SK-N-SH (cell line): Measurements from ENCODE around the gene MRPL36. TPM values are rescaled to one million over a fixed set of nuclear protein-coding genes. Genes with fewer than 3 reads are reported as not detected.

Experiments used
- CTCF ChIA-PET: fragments of 300-600, 350-600 bp; formaldehyde crosslinking; extraction: SDS; loops from one replicate; lab custom pipeline; 2021; lab: Yijun Ruan, JAX
- POLR2A ChIA-PET: fragments of 350-600 bp; sonication (Branson Sonifier 250); formaldehyde crosslinking; extraction: SDS; loops from one replicate; lab custom pipeline; 2020; ENCODE audit warnings: antibody characterized with exemption, inconsistent platforms; lab: Yijun Ruan, JAX
- DNase-seq: peaks from one replicate; pipeline ENCODE4 v3.0.0; 2012
- H2AFZ ChIP-seq: fragments of 200-600 bp; sonication (generic); 2 replicates; pipeline ENCODE4 v1.8.1; 2016; ENCODE audit warnings: antibody characterized with exemption, mild to moderate bottlenecking, low read depth
- H3F3A ChIP-seq: fragments of 200-600 bp; sonication (generic); replicated peaks from 2 replicates; pipeline ENCODE3; 2016; ENCODE audit warnings: antibody characterized with exemption, mild to moderate bottlenecking; ENCODE audit not compliant: insufficient read depth
- H3K27ac ChIP-seq, 2 experiments: fragments of 200-500 bp in 1 of 2; fragments of 200-600 bp in 1 of 2; sonication (Bioruptor generic) in 1 of 2; sonication (generic), shearing (Covaris generic) in 1 of 2; 2 replicates each; pipeline versions ENCODE4 v1.5.1 to v1.6.1; 2014 to 2016; ENCODE audit warnings: low read depth in 2 of 2, inconsistent platforms in 1 of 2, low read length in 1 of 2, mild to moderate bottlenecking in 1 of 2, mixed read lengths in 1 of 2
- H3K27me3 ChIP-seq: fragments of 200-600 bp; sonication (generic), shearing (Covaris generic); 2 replicates; pipeline ENCODE4 v1.6.1; 2016; ENCODE audit warnings: mixed run types; ENCODE audit not compliant: insufficient read depth
- H3K36me3 ChIP-seq, 2 experiments: fragments of 200-500 bp in 1 of 2; fragments of 200-600 bp in 1 of 2; sonication (Bioruptor generic) in 1 of 2; sonication (generic) in 1 of 2; replicated peaks in 1 of 2; 2 replicates each; pipeline versions ENCODE3 to v1.5.1; 2014 to 2016; ENCODE audit warnings: low read length in 1 of 2, mild to moderate bottlenecking in 1 of 2; ENCODE audit not compliant: insufficient read depth in 2 of 2, control insufficient read depth in 1 of 2
- H3K4me1 ChIP-seq, 2 experiments: fragments of 200-500 bp in 1 of 2; fragments of 200-600 bp in 1 of 2; sonication (Bioruptor generic) in 1 of 2; sonication (generic), shearing (Covaris generic) in 1 of 2; 2 replicates each; pipeline versions ENCODE4 v1.5.1 to v1.6.1; 2014 to 2016; ENCODE audit warnings: low read depth in 1 of 2, low read length in 1 of 2, mixed run types in 1 of 2; ENCODE audit not compliant: insufficient read depth in 2 of 2, control insufficient read depth in 1 of 2
- H3K4me2 ChIP-seq: fragments of 200-600 bp; sonication (generic), shearing (Covaris generic); 2 replicates; pipeline ENCODE4 v1.6.1; 2017; ENCODE audit warnings: mixed run types
- H3K4me3 ChIP-seq, 2 experiments: fragments of 200-500 bp in 1 of 2; fragments of 200-600 bp in 1 of 2; sonication (Bioruptor generic) in 1 of 2; sonication (generic), shearing (Covaris generic) in 1 of 2; 2 replicates each; pipeline versions ENCODE4 v1.5.1 to v1.8.1; 2014 to 2016; ENCODE audit warnings: low read depth in 2 of 2, inconsistent platforms in 1 of 2, low read length in 1 of 2, mild to moderate bottlenecking in 1 of 2, mixed read lengths in 1 of 2, moderate library complexity in 1 of 2
- H3K79me2 ChIP-seq: fragments of 200-600 bp; sonication (generic); 2 replicates; pipeline ENCODE4 v1.8.1; 2017; ENCODE audit warnings: mild to moderate bottlenecking; ENCODE audit not compliant: insufficient read depth
- H3K9ac ChIP-seq: fragments of 200-600 bp; sonication (generic); 2 replicates; pipeline ENCODE4 v1.6.1; 2017; ENCODE audit warnings: mixed run types
- H3K9me2 ChIP-seq: fragments of 200-600 bp; sonication (generic); 2 replicates; pipeline ENCODE4 v1.6.1; 2017; ENCODE audit warnings: mixed run types
- H3K9me3 ChIP-seq: fragments of 200-600 bp; sonication (generic); 2 replicates; pipeline ENCODE4 v1.6.1; 2017; ENCODE audit warnings: mixed run types, mild to moderate bottlenecking, moderate library complexity
- H4K20me1 ChIP-seq: fragments of 200-600 bp; sonication (generic); 2 replicates; pipeline ENCODE4 v1.6.1; 2017; ENCODE audit warnings: mild to moderate bottlenecking, mixed run types; ENCODE audit not compliant: insufficient read depth
- CHD2 ChIP-seq: fragments of 150-350 bp; IDR thresholded peaks from 2 replicates; pipeline ENCODE4 v1.6.1; 2018; ENCODE audit warnings: low read length; ENCODE audit not compliant: partially characterized antibody
- EP300 ChIP-seq, 2 experiments: IDR thresholded peaks; 2 replicates each; pipeline versions ENCODE4 v1.4.0 to v1.6.1; 2012; ENCODE audit warnings: borderline replicate concordance in 1 of 2, low read depth in 1 of 2, low read length in 1 of 2
- FOSL2 ChIP-seq: IDR thresholded peaks from 2 replicates; pipeline ENCODE4 v1.4.0; 2012; ENCODE audit warnings: low read depth, mild to moderate bottlenecking, moderate library complexity, borderline replicate concordance
- FOXJ3 ChIP-seq: sonication (generic); formaldehyde crosslinking; IDR thresholded peaks from 2 replicates; pipeline ENCODE4 v1.5.1; 2020; ENCODE audit warnings: mild to moderate bottlenecking, missing genetic modification reagents
- FOXM1 ChIP-seq: IDR thresholded peaks from 2 replicates; pipeline ENCODE4 v1.4.0; 2012; ENCODE audit warnings: low read depth, mild to moderate bottlenecking
- GABPA ChIP-seq: IDR thresholded peaks from 2 replicates; pipeline ENCODE4 v1.4.0; 2012; ENCODE audit warnings: low read depth, mild to moderate bottlenecking
- GATA2 ChIP-seq: sonication (generic); formaldehyde crosslinking; IDR thresholded peaks from 2 replicates; pipeline ENCODE4 v1.5.0; 2020; ENCODE audit warnings: mild to moderate bottlenecking, missing genetic modification reagents
- JUND ChIP-seq: IDR thresholded peaks from 2 replicates; pipeline ENCODE4 v1.4.0; 2012
- RAD21 ChIP-seq: IDR thresholded peaks from 2 replicates; pipeline ENCODE4 v1.6.1; 2012; ENCODE audit warnings: mild to moderate bottlenecking, low read length
- RFX5 ChIP-seq: IDR thresholded peaks from 2 replicates; pipeline ENCODE4 v1.6.1; 2012; ENCODE audit warnings: mild to moderate bottlenecking, improper control_type of control experiment, low read length
- TCF12 ChIP-seq: IDR thresholded peaks from 2 replicates; pipeline ENCODE4 v1.4.0; 2012
- YY1 ChIP-seq: IDR thresholded peaks from 2 replicates; pipeline ENCODE4 v1.4.0; 2012; ENCODE audit warnings: low read depth, mild to moderate bottlenecking
- WGBS: methylation state at CpG from one replicate; pipeline ENCODE4 v1.1.6; 2017; ENCODE audit warnings: low lambda C conversion rate; 5-methylcytosine and 5-hydroxymethylcytosine counted together
- polyA plus RNA-seq, 3 experiments: library from polyadenylated mRNA; depleted of rRNA; stranded (reverse); fragments of >200 nt; gene quantifications; 2 replicates each; pipeline ENCODE4 v1.2.3, GENCODE V29; 2012
- TF ChIP-seq, protein P1 (sequence below): IDR thresholded peaks from 2 replicates; pipeline ENCODE4 v1.6.1; 2012; ENCODE audit warnings: mild to moderate bottlenecking, low read depth, low read length, moderate library complexity
- TF ChIP-seq, protein P2 (sequence below): IDR thresholded peaks from 2 replicates; pipeline ENCODE4 v1.4.0; 2012; ENCODE audit warnings: low read depth, borderline replicate concordance
- TF ChIP-seq, protein P3 (sequence below): fragments of 200-600 bp; sonication (generic); IDR thresholded peaks from 2 replicates; pipeline ENCODE4 v1.6.1; 2017; ENCODE audit warnings: antibody characterized with exemption, mild to moderate bottlenecking, moderate library complexity
- TF ChIP-seq, protein P4 (sequence below): IDR thresholded peaks from 2 replicates; pipeline ENCODE4 v1.4.0; 2012; ENCODE audit warnings: low read depth, borderline replicate concordance
- TF ChIP-seq, protein P5 (sequence below): fragments of 150-350 bp; IDR thresholded peaks from 2 replicates; pipeline ENCODE4 v1.6.1; 2017; ENCODE audit warnings: antibody characterized with exemption, low read length, low read depth, borderline replicate concordance
- TF ChIP-seq, protein P6 (sequence below): fragments of 150-350 bp; IDR thresholded peaks from 2 replicates; pipeline ENCODE4 v1.6.1; 2016; ENCODE audit warnings: mild to moderate bottlenecking, low read depth, low read length

The MRPL36 gene
- polyA plus RNA-seq, 1 of the 3 experiments (the other 2 are of a cell fraction) = 78.4 TPM

DNA sequence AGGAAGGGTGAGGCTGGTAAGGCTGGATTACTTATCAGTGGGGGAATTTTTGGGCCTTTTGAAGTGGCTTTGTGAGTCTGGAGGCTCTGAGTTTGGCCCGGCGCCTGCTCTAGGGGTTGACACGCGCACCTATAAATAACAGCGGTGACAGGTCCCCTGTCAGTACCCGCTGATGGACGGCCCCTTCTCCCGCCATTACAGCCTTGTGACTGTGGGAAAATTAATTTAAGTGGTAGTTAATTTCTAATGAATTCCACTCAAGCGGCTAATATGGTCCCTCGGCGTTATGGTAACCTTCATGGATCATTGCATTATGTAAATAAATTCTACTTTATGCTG, 16.5 kb downstream of the MRPL36 start:
- DNase-seq = no peak
- WGBS = 29% methylated on average over 11 of the region's 11 CpGs

More for the DNA sequence above, 16.5 kb downstream of the MRPL36 start:
- H3K4me2 ChIP-seq = no peak overlapping the region
- no peak overlapping the region for H3K27ac ChIP-seq
- no peaks in the 10 kb centered on the region for H4K20me1 ChIP-seq
- TF ChIP-seq, protein P1, sequence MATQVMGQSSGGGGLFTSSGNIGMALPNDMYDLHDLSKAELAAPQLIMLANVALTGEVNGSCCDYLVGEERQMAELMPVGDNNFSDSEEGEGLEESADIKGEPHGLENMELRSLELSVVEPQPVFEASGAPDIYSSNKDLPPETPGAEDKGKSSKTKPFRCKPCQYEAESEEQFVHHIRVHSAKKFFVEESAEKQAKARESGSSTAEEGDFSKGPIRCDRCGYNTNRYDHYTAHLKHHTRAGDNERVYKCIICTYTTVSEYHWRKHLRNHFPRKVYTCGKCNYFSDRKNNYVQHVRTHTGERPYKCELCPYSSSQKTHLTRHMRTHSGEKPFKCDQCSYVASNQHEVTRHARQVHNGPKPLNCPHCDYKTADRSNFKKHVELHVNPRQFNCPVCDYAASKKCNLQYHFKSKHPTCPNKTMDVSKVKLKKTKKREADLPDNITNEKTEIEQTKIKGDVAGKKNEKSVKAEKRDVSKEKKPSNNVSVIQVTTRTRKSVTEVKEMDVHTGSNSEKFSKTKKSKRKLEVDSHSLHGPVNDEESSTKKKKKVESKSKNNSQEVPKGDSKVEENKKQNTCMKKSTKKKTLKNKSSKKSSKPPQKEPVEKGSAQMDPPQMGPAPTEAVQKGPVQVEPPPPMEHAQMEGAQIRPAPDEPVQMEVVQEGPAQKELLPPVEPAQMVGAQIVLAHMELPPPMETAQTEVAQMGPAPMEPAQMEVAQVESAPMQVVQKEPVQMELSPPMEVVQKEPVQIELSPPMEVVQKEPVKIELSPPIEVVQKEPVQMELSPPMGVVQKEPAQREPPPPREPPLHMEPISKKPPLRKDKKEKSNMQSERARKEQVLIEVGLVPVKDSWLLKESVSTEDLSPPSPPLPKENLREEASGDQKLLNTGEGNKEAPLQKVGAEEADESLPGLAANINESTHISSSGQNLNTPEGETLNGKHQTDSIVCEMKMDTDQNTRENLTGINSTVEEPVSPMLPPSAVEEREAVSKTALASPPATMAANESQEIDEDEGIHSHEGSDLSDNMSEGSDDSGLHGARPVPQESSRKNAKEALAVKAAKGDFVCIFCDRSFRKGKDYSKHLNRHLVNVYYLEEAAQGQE = no peak
- TF ChIP-seq, protein P2, sequence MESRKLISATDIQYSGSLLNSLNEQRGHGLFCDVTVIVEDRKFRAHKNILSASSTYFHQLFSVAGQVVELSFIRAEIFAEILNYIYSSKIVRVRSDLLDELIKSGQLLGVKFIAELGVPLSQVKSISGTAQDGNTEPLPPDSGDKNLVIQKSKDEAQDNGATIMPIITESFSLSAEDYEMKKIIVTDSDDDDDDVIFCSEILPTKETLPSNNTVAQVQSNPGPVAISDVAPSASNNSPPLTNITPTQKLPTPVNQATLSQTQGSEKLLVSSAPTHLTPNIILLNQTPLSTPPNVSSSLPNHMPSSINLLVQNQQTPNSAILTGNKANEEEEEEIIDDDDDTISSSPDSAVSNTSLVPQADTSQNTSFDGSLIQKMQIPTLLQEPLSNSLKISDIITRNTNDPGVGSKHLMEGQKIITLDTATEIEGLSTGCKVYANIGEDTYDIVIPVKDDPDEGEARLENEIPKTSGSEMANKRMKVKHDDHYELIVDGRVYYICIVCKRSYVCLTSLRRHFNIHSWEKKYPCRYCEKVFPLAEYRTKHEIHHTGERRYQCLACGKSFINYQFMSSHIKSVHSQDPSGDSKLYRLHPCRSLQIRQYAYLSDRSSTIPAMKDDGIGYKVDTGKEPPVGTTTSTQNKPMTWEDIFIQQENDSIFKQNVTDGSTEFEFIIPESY = no peak
- TF ChIP-seq FOXM1 (no peak), RAD21 (no peak), FOXJ3 (CRISPR knock-in tag) (no peak), RFX5 (no peak), GATA2 (no peak), YY1 (no peak), FOSL2 (no peak), EP300 (IDR thresholded peaks at IDR 0.05; ENCODE audit: borderline replicate concordance in 1 of 2, low read depth in 1 of 2, low read length in 1 of 2) (no peak), GABPA (no peak), JUND (no peak), CHD2 (no peak), TCF12 (no peak)
- TF ChIP-seq, protein P3, sequence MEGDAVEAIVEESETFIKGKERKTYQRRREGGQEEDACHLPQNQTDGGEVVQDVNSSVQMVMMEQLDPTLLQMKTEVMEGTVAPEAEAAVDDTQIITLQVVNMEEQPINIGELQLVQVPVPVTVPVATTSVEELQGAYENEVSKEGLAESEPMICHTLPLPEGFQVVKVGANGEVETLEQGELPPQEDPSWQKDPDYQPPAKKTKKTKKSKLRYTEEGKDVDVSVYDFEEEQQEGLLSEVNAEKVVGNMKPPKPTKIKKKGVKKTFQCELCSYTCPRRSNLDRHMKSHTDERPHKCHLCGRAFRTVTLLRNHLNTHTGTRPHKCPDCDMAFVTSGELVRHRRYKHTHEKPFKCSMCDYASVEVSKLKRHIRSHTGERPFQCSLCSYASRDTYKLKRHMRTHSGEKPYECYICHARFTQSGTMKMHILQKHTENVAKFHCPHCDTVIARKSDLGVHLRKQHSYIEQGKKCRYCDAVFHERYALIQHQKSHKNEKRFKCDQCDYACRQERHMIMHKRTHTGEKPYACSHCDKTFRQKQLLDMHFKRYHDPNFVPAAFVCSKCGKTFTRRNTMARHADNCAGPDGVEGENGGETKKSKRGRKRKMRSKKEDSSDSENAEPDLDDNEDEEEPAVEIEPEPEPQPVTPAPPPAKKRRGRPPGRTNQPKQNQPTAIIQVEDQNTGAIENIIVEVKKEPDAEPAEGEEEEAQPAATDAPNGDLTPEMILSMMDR = no peak
- TF ChIP-seq, protein P4, sequence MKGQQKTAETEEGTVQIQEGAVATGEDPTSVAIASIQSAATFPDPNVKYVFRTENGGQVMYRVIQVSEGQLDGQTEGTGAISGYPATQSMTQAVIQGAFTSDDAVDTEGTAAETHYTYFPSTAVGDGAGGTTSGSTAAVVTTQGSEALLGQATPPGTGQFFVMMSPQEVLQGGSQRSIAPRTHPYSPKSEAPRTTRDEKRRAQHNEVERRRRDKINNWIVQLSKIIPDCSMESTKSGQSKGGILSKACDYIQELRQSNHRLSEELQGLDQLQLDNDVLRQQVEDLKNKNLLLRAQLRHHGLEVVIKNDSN = no peak
- TF ChIP-seq, protein P5, sequence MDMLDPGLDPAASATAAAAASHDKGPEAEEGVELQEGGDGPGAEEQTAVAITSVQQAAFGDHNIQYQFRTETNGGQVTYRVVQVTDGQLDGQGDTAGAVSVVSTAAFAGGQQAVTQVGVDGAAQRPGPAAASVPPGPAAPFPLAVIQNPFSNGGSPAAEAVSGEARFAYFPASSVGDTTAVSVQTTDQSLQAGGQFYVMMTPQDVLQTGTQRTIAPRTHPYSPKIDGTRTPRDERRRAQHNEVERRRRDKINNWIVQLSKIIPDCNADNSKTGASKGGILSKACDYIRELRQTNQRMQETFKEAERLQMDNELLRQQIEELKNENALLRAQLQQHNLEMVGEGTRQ = no peak
- TF ChIP-seq, protein P6, sequence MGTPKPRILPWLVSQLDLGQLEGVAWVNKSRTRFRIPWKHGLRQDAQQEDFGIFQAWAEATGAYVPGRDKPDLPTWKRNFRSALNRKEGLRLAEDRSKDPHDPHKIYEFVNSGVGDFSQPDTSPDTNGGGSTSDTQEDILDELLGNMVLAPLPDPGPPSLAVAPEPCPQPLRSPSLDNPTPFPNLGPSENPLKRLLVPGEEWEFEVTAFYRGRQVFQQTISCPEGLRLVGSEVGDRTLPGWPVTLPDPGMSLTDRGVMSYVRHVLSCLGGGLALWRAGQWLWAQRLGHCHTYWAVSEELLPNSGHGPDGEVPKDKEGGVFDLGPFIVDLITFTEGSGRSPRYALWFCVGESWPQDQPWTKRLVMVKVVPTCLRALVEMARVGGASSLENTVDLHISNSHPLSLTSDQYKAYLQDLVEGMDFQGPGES = no peak
- TF ChIP-seq, all 33 proteins: peak for 0
- no peak overlapping the region for H3K4me3 ChIP-seq
- H3K9me2 ChIP-seq = no peaks in the 10 kb centered on the region
- ChIA-PET CTCF (no interaction called here), POLR2A (no interaction called here)
- H3F3A ChIP-seq = no peaks in the 10 kb centered on the region
- no peaks in the 10 kb centered on the region for H3K9me3 ChIP-seq
- H3K36me3 ChIP-seq = no peaks in the 10 kb centered on the region
- H3K4me1 ChIP-seq = no peaks in the 10 kb centered on the region
- H3K27me3 ChIP-seq = peaks cover 49% of the 10 kb centered on the region
- no peaks in the 10 kb centered on the region for H3K79me2 ChIP-seq
- no peak overlapping the region for H2AFZ ChIP-seq
- no peak overlapping the region for H3K9ac ChIP-seq
